ENCODE measurements around the gene GALNT5. TPM values are rescaled to one million over a fixed set of nuclear protein-coding genes. Genes with fewer than 3 reads are reported as not detected.

Gene GALNT5
- total RNA-seq, 1 donor from 2014 or later: 2.2 TPM

- no peaks in the 10 kb centered on the region for H3K9me3 Mint-ChIP-seq (ENCODE audit: unreplicated experiment)
- Histone ChIP-seq H3K27me3 (ENCODE audit: insufficient read depth, low read length) (no peaks in the 10 kb centered on the region), H3K36me3 (ENCODE audit: insufficient read depth, low read length) (no peaks in the 10 kb centered on the region), H3K27ac (ENCODE audit: low read depth, low read length) (no peak overlapping the region), H3K4me2 (ENCODE audit: low read length) (no peak overlapping the region), H3K4me3 (ENCODE audit: insufficient read depth, low read depth, low read length) (no peak overlapping the region), H2AFZ (ENCODE audit: low read depth, low read length) (no peak overlapping the region), H4K20me1 (ENCODE audit: insufficient read depth, low read length) (no peaks in the 10 kb centered on the region), H3K9me3 (ENCODE audit: insufficient read depth, low read depth, low read length) (no peaks in the 10 kb centered on the region), H3K4me1 (ENCODE audit: insufficient read depth, low read length) (peaks cover 16% of the 10 kb centered on the region), H3K9ac (ENCODE audit: low read length) (no peak overlapping the region), H3K79me2 (ENCODE audit: insufficient read depth, low read length) (no peaks in the 10 kb centered on the region)
- no peaks in the 10 kb centered on the region for H3K36me3 Mint-ChIP-seq (ENCODE audit: low read depth, unreplicated experiment)
- TF ChIP-seq EZH2 (IDR thresholded peaks at IDR 0.05; ENCODE audit: insufficient read depth, low read length) (no peak), CTCF (IDR thresholded peaks at IDR 0.05; ENCODE audit: insufficient read depth, low read depth, low read length) (peak; percentile 77)
- no peak overlapping the region for H3K27ac Mint-ChIP-seq (ENCODE audit: unreplicated experiment)
- FAIRE-seq: peak; percentile 45
- no peak overlapping the region for H3K4me3 Mint-ChIP-seq (ENCODE audit: unreplicated experiment)
- DNase-seq (ENCODE audit: low read depth): no peak
- H3K4me1 Mint-ChIP-seq (ENCODE audit: low read depth, unreplicated experiment): peaks cover 11% of the 10 kb centered on the region
- peaks cover 4% of the 10 kb centered on the region for H3K27me3 Mint-ChIP-seq (ENCODE audit: low read depth, unreplicated experiment)
These were observed 45.1 kb downstream of the GALNT5 start for GRCh38 chr2:157302492-157303099.

GRCh38 chr2:157303612-157304011, 46.1 kb downstream of the GALNT5 start:
- Histone ChIP-seq H3K79me2 (ENCODE audit: insufficient read depth, low read length) (no peaks in the 10 kb centered on the region), H3K9me3 (ENCODE audit: insufficient read depth, low read depth, low read length) (no peaks in the 10 kb centered on the region), H2AFZ (ENCODE audit: low read depth, low read length) (no peak overlapping the region), H3K36me3 (ENCODE audit: insufficient read depth, low read length) (no peaks in the 10 kb centered on the region), H3K27me3 (ENCODE audit: insufficient read depth, low read length) (no peaks in the 10 kb centered on the region), H3K4me3 (ENCODE audit: insufficient read depth, low read depth, low read length) (no peak overlapping the region), H3K9ac (ENCODE audit: low read length) (no peak overlapping the region), H4K20me1 (ENCODE audit: insufficient read depth, low read length) (no peaks in the 10 kb centered on the region), H3K4me2 (ENCODE audit: low read length) (no peak overlapping the region), H3K4me1 (ENCODE audit: insufficient read depth, low read length) (peaks cover 16% of the 10 kb centered on the region), H3K27ac (ENCODE audit: low read depth, low read length) (no peak overlapping the region)
- no peaks in the 10 kb centered on the region for H3K36me3 Mint-ChIP-seq (ENCODE audit: low read depth, unreplicated experiment)
- H3K27me3 Mint-ChIP-seq (ENCODE audit: low read depth, unreplicated experiment): peaks cover under 1% of the 10 kb centered on the region
- no peak overlapping the region for H3K4me3 Mint-ChIP-seq (ENCODE audit: unreplicated experiment)
- no peak for TF ChIP-seq CTCF (IDR thresholded peaks at IDR 0.05; ENCODE audit: insufficient read depth, low read depth, low read length)
- no peak for TF ChIP-seq EZH2 (IDR thresholded peaks at IDR 0.05; ENCODE audit: insufficient read depth, low read length)
- FAIRE-seq (no peak), DNase-seq (ENCODE audit: low read depth) (no peak)
- H3K4me1 Mint-ChIP-seq (ENCODE audit: low read depth, unreplicated experiment): peaks cover 11% of the 10 kb centered on the region
- H3K27ac Mint-ChIP-seq (ENCODE audit: unreplicated experiment): no peak overlapping the region
- no peaks in the 10 kb centered on the region for H3K9me3 Mint-ChIP-seq (ENCODE audit: unreplicated experiment)
